Measurements from ENCODE around the gene BABAM2.
"Not testable (repeated sequence)": the region's sequence is repeated elsewhere in the genome, so short reads cannot be mapped to it uniquely, and the experiment has no call there.

Gene BABAM2

GRCh38 chr2:28084564-28084963 lies 194.0 kb downstream of the BABAM2 start:
- DNase-seq: no peak

GRCh38 chr2:28085201-28085600 lies 194.7 kb downstream of the BABAM2 start:
- no peak for DNase-seq

GRCh38 chr2:28086611-28087010 lies 196.1 kb downstream of the BABAM2 start:
- DNase-seq: no peak

GRCh38 chr2:28088970-28089369 lies 198.4 kb downstream of the BABAM2 start:
- no peak for DNase-seq

- DNase-seq: no peak
These were observed 199.0 kb downstream of the BABAM2 start for GRCh38 chr2:28089486-28089885.

GRCh38 chr2:28093308-28093707 lies 202.8 kb downstream of the BABAM2 start:
- no peak for DNase-seq

- DNase-seq: no peak
These were observed 203.2 kb downstream of the BABAM2 start for GRCh38 chr2:28093768-28094167.

GRCh38 chr2:28094739-28095138 lies 204.2 kb downstream of the BABAM2 start:
- DNase-seq: no peak

- DNase-seq: no peak
These were observed 205.1 kb downstream of the BABAM2 start for GRCh38 chr2:28095622-28096021.

- no peak for DNase-seq
These were observed 205.9 kb downstream of the BABAM2 start for GRCh38 chr2:28096421-28096820.

GRCh38 chr2:28098501-28099225 lies 208.1 kb downstream of the BABAM2 start:
- no peak for DNase-seq

- no peak for DNase-seq
These were observed 210.6 kb downstream of the BABAM2 start for GRCh38 chr2:28101123-28101522.

- no peak for DNase-seq
These were observed 211.4 kb downstream of the BABAM2 start for GRCh38 chr2:28101892-28102291.

GRCh38 chr2:28102455-28102874 lies 211.9 kb downstream of the BABAM2 start:
- DNase-seq: peak; percentile 37

- DNase-seq: no peak
These were observed 213.1 kb downstream of the BABAM2 start for GRCh38 chr2:28103611-28104010.

GRCh38 chr2:28108143-28108542 lies 217.6 kb downstream of the BABAM2 start:
- DNase-seq: no peak

- DNase-seq: not testable (repeated sequence)
These were observed 223.2 kb downstream of the BABAM2 start for GRCh38 chr2:28113771-28114170.

- no peak for DNase-seq
These were observed 226.6 kb downstream of the BABAM2 start for GRCh38 chr2:28117104-28117596.

- DNase-seq: no peak
These were observed 229.1 kb downstream of the BABAM2 start for GRCh38 chr2:28119631-28120030.

GRCh38 chr2:28128281-28128950 lies 237.9 kb downstream of the BABAM2 start:
- no peak for DNase-seq

GRCh38 chr2:28129955-28130695 lies 239.6 kb downstream of the BABAM2 start:
- no peak for DNase-seq

- no peak for DNase-seq
These were observed 243.2 kb downstream of the BABAM2 start for GRCh38 chr2:28133778-28134177.

GRCh38 chr2:28134262-28134812 lies 243.8 kb downstream of the BABAM2 start:
- DNase-seq: peak; percentile 14
